Right kidney (tissue), 1 donor: ENCODE data around the gene STK24.

Experiments used
- DNase-seq: peaks from one replicate; pipeline ENCODE4 v3.0.0-alpha.2; 2016

The STK24 gene

GRCh38 chr13:98406971-98407370 is 169.9 kb downstream of the STK24 start:
- no peak for DNase-seq

- no peak for DNase-seq
These were observed 170.5 kb downstream of the STK24 start for GRCh38 chr13:98406427-98406826.

- DNase-seq: no peak
These were observed 171.1 kb downstream of the STK24 start for GRCh38 chr13:98405690-98406344.

GRCh38 chr13:98405107-98405571 is 171.8 kb downstream of the STK24 start:
- no peak for DNase-seq

- DNase-seq: no peak
These were observed 173.8 kb downstream of the STK24 start for GRCh38 chr13:98403076-98403475.

- peak; percentile 31 for DNase-seq
These were observed 175.0 kb downstream of the STK24 start for GRCh38 chr13:98401934-98402333.

- DNase-seq: no peak
These were observed 177.2 kb downstream of the STK24 start for GRCh38 chr13:98399756-98400155.

- DNase-seq: no peak
These were observed 178.3 kb downstream of the STK24 start for GRCh38 chr13:98398581-98398980.

GRCh38 chr13:98397861-98398260 is 179.0 kb downstream of the STK24 start:
- no peak for DNase-seq

- DNase-seq: no peak
These were observed 179.7 kb downstream of the STK24 start for GRCh38 chr13:98397221-98397620.

GRCh38 chr13:98396071-98396710 is 180.7 kb downstream of the STK24 start:
- no peak for DNase-seq
